DMS53 treated with DMSO at 0.1 percent for 48 hours (cell line): ENCODE results near the gene KLF13.

Source experiments
- DNase-seq: peaks from one replicate; lab custom pipeline; 2025; ENCODE audit not compliant: unreplicated experiment; lab: John Stamatoyannopoulos, UW

The KLF13 gene

DNA sequence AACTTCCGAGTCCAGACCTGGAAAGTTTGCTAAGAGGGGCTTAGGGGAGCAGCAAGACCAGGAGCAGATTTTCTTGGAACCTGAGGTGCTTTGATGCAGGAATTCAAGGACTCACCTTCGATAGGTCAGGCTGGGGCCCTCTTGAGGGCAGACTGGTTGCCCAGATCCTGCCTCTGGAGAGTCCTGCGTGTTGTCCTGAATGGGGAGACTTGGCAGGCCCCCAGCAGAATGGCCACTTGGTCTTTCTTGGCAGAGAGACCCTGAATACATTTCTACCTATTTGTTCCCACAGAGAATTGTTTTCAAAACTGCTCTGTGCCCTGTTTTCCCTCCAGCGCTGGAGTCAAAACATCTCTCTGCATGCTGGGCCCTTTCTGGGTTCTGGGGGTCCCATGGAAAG is 4.2 kb downstream of the KLF13 start:
- no peak for DNase-seq

DNA sequence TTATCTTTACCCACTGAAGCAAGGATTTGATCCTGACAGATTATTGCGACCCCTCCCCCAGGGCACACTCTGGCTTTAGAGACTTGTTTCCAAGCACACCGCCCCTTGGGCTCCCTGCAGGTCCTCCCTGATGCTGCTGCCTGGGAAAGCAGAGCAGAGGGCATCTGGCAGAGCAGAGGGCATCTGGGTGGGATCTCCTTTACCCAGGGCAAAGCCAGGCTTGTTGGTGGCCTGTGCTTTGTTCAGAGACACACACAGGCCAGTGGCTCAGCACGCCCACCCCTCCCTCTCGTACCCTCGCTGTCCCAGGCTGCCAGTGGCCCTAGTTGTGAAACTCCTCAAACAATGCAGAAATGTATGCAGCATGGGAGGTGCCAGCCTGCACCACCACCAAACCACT is 4.8 kb downstream of the KLF13 start:
- DNase-seq = no peak

DNA sequence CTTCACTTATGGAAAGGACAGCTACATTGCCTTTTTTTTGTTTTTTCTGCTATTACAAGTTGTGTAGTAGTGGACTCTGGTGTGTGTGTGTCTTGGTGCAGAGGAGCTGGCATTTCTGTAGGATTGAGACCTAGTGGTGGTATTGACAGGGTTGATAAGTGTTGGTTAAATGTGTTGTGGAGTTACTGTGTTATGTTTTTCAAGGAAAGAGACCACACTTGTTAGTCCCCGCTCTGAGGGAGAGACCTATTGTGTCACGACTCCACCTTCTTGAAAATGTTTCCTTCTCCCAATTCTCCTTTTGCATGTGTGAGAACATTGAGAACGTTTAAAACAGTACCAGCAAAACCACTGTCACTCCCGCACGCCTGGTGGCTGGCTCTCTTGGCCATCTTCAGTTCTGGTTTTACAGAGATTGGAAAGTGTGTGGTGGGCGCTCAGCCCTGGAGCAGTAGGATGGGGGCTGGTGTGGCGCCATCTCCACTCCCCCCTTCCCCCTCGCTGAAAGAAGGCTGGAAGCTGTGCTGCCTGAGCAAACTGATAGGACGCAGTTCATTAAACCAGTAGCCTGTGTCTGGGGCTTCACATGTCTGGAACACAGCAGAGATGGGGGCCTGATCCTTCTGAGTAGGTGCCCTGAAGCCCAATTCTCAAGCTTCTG is 5.5 kb downstream of the KLF13 start:
- no peak for DNase-seq

DNA sequence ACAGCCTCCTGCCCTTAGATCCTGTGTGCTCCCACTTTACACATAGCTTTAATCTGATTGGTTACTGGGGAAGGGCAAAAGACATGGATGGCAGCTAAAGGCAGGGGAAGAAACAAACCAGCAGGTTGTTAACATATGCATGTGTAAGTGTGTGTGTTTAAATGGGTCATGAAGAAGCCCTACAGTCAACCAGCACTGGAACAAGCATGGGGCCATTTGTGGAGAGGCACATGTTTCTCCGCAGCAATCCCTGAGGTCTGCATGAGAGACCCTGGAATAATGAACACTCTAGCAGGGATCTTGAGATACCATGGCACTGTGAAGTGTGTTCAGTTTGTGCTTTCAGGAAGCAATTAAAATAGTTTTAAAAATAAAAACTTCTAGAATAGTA is 6.0 kb downstream of the KLF13 start:
- DNase-seq = no peak

DNA sequence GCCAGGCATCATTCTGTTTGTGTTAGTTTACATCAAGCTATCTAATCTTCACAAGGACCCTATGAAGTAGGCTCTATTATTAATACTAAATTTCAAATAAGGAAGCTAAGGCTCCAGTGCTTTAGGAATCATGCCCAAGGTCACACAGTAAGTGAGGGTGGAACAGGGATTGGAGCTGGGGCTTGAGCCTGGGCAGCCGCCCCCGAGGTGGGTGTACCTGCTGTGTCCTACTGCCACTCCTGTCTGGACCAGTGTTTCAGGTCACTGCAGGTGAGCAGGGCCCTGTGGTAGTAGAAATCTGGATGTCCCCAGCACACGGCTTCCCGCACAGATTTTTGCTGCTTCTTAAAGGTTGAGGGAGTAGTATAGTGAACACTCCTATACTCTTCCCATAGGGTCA is 6.5 kb downstream of the KLF13 start:
- no peak for DNase-seq

DNA sequence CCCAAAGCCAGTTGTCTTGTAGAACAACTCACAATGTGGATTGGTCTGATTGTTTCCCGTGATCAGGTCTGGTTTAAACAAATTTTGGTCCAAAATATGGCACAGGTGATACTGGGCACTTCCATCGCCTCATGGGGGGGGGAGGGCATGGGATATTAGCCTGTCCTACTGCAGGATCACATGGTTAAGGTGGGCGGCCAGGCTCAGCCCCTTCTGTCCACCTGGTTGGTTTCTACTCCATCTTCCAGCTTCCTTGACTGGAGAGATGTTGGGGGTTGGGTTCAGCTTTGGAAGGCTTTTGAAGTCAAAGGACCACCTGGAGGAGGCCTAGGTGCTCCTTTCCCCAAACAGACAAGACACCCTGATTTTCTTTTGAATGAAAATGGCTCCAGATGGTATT is 7.2 kb downstream of the KLF13 start:
- no peak for DNase-seq

DNA sequence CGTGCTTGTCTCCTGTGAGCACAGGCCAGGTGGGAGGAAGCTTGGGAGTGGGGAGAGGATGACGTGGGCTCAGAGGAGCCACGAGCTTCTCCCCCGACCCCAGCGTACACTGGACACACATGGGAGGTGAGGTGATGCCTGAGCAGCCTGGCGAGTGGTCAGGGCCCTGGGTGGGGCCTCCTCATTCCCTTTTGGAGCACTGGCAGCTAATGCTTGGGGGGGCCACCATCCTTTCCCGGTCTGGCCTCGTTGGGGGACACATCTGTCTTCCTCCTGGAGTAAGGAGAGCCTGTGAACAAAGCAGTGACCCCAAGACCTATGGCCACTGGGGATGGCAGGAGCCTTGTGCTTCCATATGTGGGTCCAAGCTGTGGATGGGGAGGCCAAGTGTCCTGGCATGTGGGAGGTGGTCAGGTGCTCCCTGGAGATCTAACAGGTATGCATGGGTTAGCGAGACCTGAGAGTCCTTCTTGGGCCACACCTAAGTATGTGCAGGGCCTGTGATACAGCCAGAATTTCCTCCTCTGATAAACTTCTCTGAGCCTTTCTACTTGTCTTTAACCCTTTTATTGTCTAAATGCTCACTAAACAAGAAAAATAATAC is 9.5 kb downstream of the KLF13 start:
- DNase-seq = no peak

DNA sequence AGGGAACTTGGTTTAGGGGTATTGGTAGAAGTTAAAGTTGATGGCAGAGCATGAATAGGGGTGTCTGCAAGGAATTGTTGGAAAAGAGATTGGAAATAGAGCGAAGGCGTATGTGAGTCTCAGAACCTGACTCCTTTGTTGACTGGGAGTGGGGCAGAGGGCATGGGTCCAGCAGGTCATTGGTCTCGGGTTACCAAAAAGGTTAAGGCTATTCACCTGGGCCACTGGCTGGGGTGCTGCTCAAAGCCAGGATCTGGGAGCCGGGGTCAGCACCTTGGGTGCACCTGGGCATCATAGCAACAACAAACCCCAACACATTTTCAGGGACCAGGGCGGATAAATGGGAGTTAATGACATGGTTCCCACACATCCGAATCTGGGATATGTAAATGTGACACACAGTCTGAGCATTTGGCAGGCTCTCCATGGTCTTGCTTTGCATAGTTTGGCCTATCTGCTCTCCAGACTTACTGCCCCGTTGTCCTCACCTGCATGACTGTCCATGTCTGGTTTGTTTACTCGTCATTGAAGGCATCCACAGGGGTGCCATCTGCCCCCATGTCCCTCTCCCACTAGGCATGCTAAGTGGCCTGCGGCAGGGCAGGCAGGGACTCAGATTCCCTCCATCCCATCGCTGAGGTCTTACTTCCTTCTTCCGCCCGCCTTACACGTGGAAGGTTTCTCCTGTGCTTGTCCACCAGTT is 10.1 kb downstream of the KLF13 start:
- no peak for DNase-seq

DNA sequence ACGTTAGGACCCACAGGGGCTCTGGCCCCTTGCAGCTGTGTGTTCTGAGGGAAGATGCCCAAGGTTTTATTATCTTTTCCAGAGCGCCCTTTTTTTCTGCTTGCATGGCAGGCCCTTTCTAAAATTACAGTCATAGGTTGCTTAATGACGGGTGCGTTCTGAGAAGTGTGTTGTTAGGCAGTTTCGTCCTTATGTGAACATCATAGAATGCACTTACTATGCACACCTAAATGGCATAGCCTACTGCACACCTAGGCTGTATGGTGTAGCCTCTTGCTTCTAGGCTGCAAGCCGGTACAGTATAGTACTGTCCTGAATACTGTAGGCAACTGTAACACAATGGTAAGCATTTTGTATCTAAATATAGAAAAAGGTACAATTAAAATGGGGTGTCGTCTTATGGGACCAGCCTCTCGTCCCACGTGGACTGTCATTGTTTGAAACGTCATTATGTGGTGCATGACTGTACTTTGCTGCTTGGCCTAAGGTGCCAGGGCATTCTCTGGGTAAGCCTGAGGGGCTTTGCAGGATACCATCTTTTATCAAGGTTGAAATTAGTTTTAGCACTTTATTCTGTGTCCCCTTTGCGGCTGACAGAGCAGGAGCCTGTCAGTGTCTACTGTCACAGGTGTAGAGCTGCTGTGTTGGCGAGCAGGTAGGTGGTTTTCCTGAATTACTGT is 10.9 kb downstream of the KLF13 start:
- no peak for DNase-seq

DNA sequence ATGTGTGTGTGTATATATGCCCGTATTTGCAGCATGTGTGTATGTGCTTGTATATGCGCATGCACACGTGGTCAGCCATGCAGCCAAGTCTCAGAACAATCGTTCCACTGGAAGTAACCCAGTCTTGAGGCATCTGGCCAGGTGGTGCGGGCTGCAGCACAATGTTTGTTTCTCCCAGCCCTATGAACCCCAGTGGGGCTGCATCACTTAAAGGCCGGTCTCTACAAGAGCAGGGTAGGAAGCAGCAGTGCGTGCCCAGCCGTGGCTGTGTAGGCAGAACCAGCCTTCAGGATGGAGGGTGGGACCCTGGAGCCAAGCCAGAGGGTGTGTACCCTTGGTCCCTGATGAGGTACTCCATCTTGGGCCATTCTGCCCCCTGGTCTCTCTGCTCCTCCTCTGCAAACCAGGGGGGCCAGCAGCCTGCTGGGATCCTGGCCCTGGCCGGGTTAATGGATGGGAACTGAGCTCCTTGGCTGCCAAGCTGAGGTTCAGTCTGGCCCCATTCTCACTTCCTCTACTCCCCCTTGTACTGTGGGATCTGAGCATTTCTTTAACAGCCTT is 11.8 kb downstream of the KLF13 start:
- no peak for DNase-seq

DNA sequence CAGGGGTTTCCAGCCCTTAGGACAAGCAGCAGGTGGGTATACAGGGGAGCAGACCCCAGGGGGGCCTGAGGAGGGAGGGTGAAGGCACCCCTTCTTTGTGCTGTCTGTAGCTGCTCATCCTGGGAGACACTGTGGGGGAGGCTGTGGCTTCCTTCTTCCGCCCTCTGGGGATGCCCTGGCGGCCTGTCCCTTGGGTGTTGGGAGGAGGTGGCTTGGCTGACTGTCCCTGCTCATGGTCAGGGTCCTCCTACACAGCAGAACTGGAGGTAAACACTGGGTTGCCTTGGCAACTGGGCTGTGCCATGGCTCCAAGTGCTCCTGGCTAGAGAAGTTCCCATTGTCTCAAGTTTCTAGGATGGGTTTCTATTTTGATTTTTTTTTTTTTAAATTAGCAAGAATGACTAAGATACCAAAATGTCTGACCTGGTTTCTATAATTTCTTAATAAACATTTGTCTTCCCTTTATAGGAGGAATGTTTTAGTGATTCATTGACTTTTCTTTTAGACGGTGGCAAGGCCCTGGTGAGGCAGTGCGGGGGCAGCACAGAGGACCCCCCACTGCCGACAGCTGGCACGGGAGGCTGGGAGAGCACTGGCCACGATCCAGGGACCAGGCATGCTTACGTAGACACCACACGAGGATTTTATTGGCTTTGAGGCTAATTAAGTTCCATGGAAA is 12.4 kb downstream of the KLF13 start:
- no peak for DNase-seq

DNA sequence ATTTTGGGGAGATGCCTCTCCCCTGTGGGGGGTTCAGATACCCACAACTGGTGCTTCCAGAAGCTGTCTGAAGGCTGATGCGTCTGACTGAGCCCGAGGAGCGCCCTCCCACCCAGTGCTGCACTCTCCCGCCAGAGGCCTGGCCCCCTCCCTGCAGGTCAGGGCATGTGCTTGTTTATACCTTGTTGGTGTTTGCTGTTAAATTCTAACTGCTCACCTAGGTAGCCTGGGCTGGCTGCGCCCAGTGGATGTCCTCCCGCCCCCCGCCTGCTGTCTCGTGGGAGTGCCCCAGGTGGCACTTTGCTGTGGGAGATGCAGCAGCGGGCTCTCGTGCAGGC is 12.9 kb downstream of the KLF13 start:
- no peak for DNase-seq

DNA sequence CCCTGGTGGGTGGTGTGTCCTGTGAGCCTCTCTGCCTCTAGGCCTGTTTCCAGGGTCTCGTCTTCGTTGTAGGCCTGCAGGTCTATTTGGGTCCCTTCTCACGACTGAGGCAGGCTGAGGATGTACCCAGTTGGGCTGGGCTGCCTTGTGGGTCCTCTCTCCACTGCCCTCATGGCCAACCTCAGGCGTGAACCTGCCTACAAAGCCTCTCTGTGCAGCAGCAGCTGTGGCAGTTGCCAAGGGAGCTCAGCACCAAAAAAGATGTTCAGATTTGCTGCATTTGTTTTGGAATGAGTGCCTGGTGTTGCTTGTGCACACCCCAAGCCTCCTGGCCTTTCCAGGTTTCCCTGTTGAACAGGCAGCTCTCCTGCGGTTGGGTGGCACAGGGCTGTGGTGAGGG is 13.4 kb downstream of the KLF13 start:
- no peak for DNase-seq

DNA sequence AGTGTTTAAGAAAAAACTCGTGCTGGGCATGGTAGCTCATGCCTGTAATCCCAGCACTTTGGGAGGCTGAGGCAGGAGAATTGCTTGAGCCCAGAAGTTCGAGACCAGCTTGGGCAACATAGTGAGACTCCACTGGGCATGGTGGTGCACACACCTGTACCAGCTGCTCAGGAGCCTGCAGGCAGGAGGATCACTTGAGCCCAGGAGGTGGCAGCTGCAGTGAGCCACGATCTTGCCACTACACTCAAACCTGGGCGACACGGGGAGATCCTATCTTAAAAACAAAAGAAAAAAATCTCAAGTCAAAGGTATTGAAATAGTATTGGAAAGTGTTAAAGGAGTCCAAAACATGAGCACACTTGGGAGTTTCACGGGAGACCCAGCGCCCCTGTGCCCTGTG is 14.0 kb downstream of the KLF13 start:
- no peak for DNase-seq

DNA sequence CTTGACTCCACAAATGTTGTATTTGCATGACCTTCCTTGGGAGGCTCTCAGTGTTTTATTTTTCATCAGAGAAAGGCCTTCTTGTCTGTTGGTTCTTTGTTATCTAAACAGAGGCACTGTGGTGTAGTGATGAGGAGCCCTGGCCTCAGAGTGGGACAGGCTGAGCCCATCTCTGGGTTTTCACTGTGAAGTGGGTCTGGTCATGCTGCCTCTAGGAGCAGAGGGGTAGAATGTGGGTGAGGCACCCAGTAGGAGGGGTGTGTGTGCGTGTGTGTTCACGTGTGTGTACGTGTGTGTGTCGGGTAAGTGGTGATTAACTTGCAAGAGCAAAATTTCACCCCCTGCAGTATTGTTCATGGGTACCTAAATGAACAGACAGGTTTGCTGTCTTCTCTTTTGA is 14.4 kb downstream of the KLF13 start:
- no peak for DNase-seq

DNA sequence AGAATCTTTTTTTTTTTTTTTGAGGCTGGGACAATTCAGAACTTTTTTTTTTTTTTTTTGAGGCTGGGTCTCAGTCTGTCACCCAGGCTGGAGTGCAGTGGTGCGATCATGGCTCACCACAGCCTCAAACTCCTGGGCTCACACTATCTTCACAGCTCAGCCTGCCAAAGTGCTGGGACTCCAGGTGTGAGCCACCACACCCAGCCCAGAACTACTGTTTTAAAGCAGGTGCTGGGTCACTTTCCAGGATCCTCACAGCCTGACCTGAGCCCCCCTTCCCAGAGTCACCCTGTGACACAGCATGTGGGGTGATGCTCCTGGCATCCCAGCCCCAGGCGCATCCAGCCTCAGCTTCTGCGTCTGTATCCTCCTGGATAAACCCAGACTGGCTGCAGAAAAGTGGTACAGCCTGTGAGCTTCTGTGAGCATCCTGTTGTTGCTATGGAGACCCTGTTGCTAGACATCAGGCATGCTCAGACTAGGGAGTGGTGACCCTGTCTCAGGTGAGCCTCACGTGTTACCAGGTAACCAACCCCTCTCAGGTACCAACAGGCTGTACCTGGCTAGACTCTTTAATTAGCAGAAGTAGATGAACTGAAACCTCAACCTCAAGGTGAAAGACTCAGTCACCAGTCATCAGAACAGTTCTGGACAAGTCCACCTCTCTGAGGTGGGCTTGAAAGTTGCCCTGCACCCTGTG is 15.0 kb downstream of the KLF13 start:
- no peak for DNase-seq

DNA sequence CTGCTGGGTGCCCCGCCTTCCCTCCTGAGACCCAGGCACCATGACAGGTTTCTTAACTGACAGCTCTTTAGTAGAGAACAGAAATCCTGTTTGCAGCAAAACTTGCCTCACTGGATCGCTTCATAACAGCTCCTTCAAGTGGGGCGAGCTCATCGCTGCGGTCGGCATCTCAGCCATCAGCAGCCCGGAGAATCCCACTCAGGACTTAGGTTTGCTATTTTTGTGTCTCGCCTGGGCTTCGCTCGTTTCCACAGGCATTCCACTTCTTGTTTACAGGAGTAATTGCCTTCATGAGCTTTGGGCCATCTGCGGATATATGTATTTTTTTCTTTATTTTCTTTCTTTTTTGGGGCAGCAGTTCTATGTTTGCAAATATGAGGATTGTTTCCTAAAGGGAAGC is 15.7 kb downstream of the KLF13 start:
- no peak for DNase-seq

DNA sequence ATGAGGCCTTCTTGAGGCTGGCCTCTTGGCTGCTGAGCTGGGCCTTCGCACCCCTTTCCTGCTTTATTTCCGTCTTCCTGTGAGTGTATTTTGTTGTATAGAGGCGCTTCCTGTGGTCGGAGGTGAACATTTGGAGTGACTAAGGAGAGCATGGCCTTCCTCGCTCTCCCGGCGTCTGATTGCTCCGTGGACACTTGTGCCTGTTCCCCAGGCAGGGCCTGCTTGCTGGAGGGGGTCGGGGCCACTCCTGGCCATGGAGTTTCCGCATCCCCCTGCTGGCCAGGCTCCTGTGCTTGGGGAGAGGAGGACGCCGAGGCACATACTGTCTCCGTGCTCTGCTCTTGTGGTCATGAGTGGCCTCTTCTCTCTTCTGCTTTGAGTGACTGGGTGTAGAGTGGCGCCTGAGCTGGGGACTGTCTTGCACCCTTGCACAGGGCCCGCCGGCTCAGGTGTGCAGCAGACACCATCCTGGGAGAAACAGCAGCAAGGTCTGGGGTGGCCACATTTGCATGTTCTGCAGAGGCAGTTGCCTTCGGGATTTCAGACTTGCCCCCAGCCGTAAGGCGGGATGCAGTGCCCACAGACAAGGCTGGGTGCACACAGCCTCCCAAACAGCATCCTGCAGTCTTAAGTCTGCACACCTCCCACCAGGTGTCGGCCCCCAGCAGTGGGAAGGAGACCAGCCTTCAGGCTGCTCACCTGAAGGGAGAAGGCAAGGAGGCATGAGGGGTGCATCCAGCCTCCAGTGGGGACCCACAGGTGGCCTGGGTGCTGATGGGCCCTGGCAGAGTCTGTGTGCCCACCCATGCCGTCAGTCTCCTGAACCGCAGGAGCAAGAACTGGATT is 16.4 kb downstream of the KLF13 start:
- no peak for DNase-seq

DNA sequence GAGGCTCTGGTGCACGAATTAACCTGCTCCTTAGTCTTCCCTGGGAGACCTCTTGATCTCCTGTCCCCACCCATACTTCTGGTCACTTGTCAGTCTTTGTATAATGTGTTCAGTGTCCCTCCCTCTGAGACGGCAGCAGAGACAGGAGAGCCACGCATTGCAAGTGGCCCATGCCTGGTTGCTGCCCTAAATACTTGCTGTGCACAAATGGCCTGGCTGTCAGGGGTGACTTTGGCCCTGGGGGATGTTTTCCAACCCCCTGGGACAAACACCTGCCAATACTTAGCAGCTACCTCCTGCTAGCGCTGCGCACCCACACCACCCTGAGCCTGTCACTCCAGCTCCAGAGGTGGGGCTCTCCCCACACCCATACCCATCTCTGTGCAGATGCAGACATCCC is 17.2 kb downstream of the KLF13 start:
- DNase-seq = no peak

DNA sequence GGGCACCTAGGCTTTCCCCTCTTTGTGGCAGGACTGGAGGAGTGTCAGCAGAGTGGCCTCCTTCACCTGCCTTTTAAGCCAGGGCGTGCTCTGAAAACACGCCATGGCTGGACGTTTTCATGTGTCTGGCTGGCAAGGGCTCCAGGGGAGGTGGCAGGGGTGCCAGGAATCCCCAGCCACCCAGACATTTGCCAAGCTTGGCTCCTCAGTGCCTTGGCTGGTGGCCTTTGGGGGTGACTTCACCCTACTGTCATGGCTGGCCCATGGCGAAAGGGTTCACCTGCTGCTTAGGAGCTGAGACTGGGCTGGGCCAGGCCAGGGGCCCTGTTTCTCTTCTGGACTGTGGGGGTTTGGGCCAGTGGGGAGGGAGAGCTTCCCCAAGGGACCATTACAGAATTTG is 17.6 kb downstream of the KLF13 start:
- no peak for DNase-seq
